Activated CD8-positive, alpha-beta memory T cell treated with anti-CD3 and anti-CD28 coated beads, Interleukin-2, amount 10 ng/mL, durations not matched to agents 7 days and 5 days (primary cell): ENCODE measurements around the gene CAMK2B. TPM values are rescaled to one million over a fixed set of nuclear protein-coding genes. Genes with fewer than 3 reads are reported as not detected.

Experiments used
- ATAC-seq: fragments of 150-1000 bp; cut with Tn5 transposase; one replicate; pipeline ENCODE4 v1.10.0; 2021; ENCODE audit warnings: moderate library complexity
- CTCF ChIA-PET: fragments of 350-600 bp; sonication (Branson Sonifier 250); formaldehyde crosslinking; loops from one replicate; lab custom pipeline; 2021; ENCODE audit warnings: antibody characterized with exemption; lab: Charles Lee
- DNase-seq: peaks from one replicate; pipeline ENCODE4 v3.0.0-alpha.2; 2020
- H3K27ac Mint-ChIP-seq: one replicate; pipeline ENCODE4 v1.8.0; 2021; ENCODE audit warnings: mild to moderate bottlenecking, mixed read lengths
- H3K27me3 Mint-ChIP-seq: one replicate; pipeline ENCODE4 v1.8.0; 2021; ENCODE audit warnings: mixed read lengths
- H3K36me3 Mint-ChIP-seq: one replicate; pipeline ENCODE4 v1.8.0; 2021; ENCODE audit warnings: mild to moderate bottlenecking, mixed read lengths
- H3K4me1 Mint-ChIP-seq: one replicate; pipeline ENCODE4 v1.8.0; 2021; ENCODE audit warnings: mixed read lengths
- H3K4me3 Mint-ChIP-seq: one replicate; pipeline ENCODE4 v1.8.0; 2021; ENCODE audit warnings: mild to moderate bottlenecking, moderate library complexity, mixed read lengths
- H3K9me3 Mint-ChIP-seq: one replicate; pipeline ENCODE4 v1.8.0; 2022; ENCODE audit warnings: low read depth, mixed read lengths
- total RNA-seq, 2 experiments: library from RNA; stranded (reverse); gene quantifications; one replicate each; pipeline ENCODE4 v1.2.3, GENCODE V29; 2021

CAMK2B gene
- total RNA-seq, 2 experiments from 2014 or later: 0.63 TPM; not detected in 1

- no peaks in the 10 kb centered on the region for H3K9me3 Mint-ChIP-seq
- no peaks in the 10 kb centered on the region for H3K36me3 Mint-ChIP-seq
- ATAC-seq (no peak), DNase-seq (peak; percentile 34)
- H3K4me3 Mint-ChIP-seq: no peak overlapping the region
- CTCF ChIA-PET: no interaction called here
- peaks cover 30% of the 10 kb centered on the region for H3K27me3 Mint-ChIP-seq
- H3K4me1 Mint-ChIP-seq: peaks cover 8% of the 10 kb centered on the region
- no peak overlapping the region for H3K27ac Mint-ChIP-seq
Measured at GRCh38 chr7:44311561-44312495, 13.6 kb downstream of the CAMK2B start.

- no peak for ATAC-seq
- DNase-seq: peak; percentile 50
- Mint-ChIP-seq H3K36me3 (no peaks in the 10 kb centered on the region), H3K27ac (no peak overlapping the region), H3K4me3 (peak overlapping the region; percentile 41), H3K4me1 (peaks cover 14% of the 10 kb centered on the region), H3K9me3 (no peaks in the 10 kb centered on the region), H3K27me3 (peaks cover 21% of the 10 kb centered on the region)
- CTCF ChIA-PET: interaction anchor here (1.1 kb wide), 1 partner anchor 180 kb away, joined by 3 read pairs; the partner anchor contains the start of gene NUDCD3
Measured at GRCh38 chr7:44310221-44310848, 15.1 kb downstream of the CAMK2B start.

GRCh38 chr7:44309271-44310091, 15.9 kb downstream of the CAMK2B start:
- CTCF ChIA-PET: interaction anchor here (0.6 to 1.1 kb wide), 3 partner anchors 52 to 181 kb away, joined by 3 to 4 read pairs (median 3); partner anchors contain the start of gene NUDCD3
- Mint-ChIP-seq H3K4me1 (peaks cover 14% of the 10 kb centered on the region), H3K4me3 (no peak overlapping the region)

GRCh38 chr7:44308596-44309270, 16.7 kb downstream of the CAMK2B start:
- DNase-seq (peak; percentile 38), ATAC-seq (no peak)
- Mint-ChIP-seq H3K4me3 (no peak overlapping the region), H3K4me1 (peaks cover 14% of the 10 kb centered on the region), H3K27me3 (peaks cover 18% of the 10 kb centered on the region), H3K9me3 (no peaks in the 10 kb centered on the region), H3K36me3 (no peaks in the 10 kb centered on the region), H3K27ac (no peak overlapping the region)
- CTCF ChIA-PET: interaction anchor here (0.6 kb wide), 1 partner anchor 172 kb away, joined by 4 read pairs; no protein-coding TSS in a partner anchor

More at GRCh38 chr7:44309271-44310091, 15.9 kb downstream of the CAMK2B start:
- DNase-seq (peak; percentile 47), ATAC-seq (peak; percentile 75)
- Mint-ChIP-seq H3K27me3 (peaks cover 16% of the 10 kb centered on the region), H3K36me3 (no peaks in the 10 kb centered on the region), H3K9me3 (no peaks in the 10 kb centered on the region), H3K27ac (no peak overlapping the region)

GRCh38 chr7:44307905-44308595, 17.3 kb downstream of the CAMK2B start:
- peaks cover 14% of the 10 kb centered on the region for H3K4me1 Mint-ChIP-seq
- peaks cover 23% of the 10 kb centered on the region for H3K27me3 Mint-ChIP-seq
- no peaks in the 10 kb centered on the region for H3K9me3 Mint-ChIP-seq
- DNase-seq (peak; percentile 37), ATAC-seq (no peak)
- no peak overlapping the region for H3K4me3 Mint-ChIP-seq
- CTCF ChIA-PET: no interaction called here
- H3K27ac Mint-ChIP-seq: no peak overlapping the region
- no peaks in the 10 kb centered on the region for H3K36me3 Mint-ChIP-seq

- Mint-ChIP-seq H3K27me3 (peaks cover 28% of the 10 kb centered on the region), H3K36me3 (no peaks in the 10 kb centered on the region), H3K27ac (no peak overlapping the region), H3K9me3 (no peaks in the 10 kb centered on the region), H3K4me1 (peaks cover 14% of the 10 kb centered on the region), H3K4me3 (no peak overlapping the region)
- CTCF ChIA-PET: no interaction called here
- peak; percentile 40 for DNase-seq
- peak; percentile 35 for ATAC-seq
Measured at GRCh38 chr7:44307301-44307900, 18.0 kb downstream of the CAMK2B start.

GRCh38 chr7:44306606-44307005, 18.8 kb downstream of the CAMK2B start:
- peaks cover 14% of the 10 kb centered on the region for H3K4me1 Mint-ChIP-seq
- no peak for ATAC-seq
- H3K4me3 Mint-ChIP-seq: no peak overlapping the region
- no peaks in the 10 kb centered on the region for H3K36me3 Mint-ChIP-seq
- H3K27ac Mint-ChIP-seq: no peak overlapping the region
- H3K27me3 Mint-ChIP-seq: peaks cover 30% of the 10 kb centered on the region
- no peaks in the 10 kb centered on the region for H3K9me3 Mint-ChIP-seq
- CTCF ChIA-PET: no interaction called here
- peak; percentile 30 for DNase-seq

GRCh38 chr7:44305564-44306507, 19.6 kb downstream of the CAMK2B start:
- Mint-ChIP-seq H3K4me3 (no peak overlapping the region), H3K27me3 (peaks cover 31% of the 10 kb centered on the region), H3K4me1 (peaks cover 14% of the 10 kb centered on the region), H3K9me3 (no peaks in the 10 kb centered on the region), H3K36me3 (no peaks in the 10 kb centered on the region), H3K27ac (no peak overlapping the region)
- DNase-seq (peak; percentile 31), ATAC-seq (no peak)
- CTCF ChIA-PET: no interaction called here

- peak; percentile 19 for DNase-seq
- CTCF ChIA-PET: no interaction called here
- no peak overlapping the region for H3K27ac Mint-ChIP-seq
- no peaks in the 10 kb centered on the region for H3K36me3 Mint-ChIP-seq
- H3K4me1 Mint-ChIP-seq: no peaks in the 10 kb centered on the region
- no peaks in the 10 kb centered on the region for H3K9me3 Mint-ChIP-seq
- H3K27me3 Mint-ChIP-seq: peaks cover 73% of the 10 kb centered on the region
- no peak for ATAC-seq
- no peak overlapping the region for H3K4me3 Mint-ChIP-seq
Measured at GRCh38 chr7:44294325-44295069, 30.9 kb downstream of the CAMK2B start.

GRCh38 chr7:44293561-44294324, 31.7 kb downstream of the CAMK2B start:
- no peak for ATAC-seq
- Mint-ChIP-seq H3K27ac (no peak overlapping the region), H3K9me3 (no peaks in the 10 kb centered on the region), H3K4me3 (no peak overlapping the region), H3K4me1 (no peaks in the 10 kb centered on the region), H3K36me3 (no peaks in the 10 kb centered on the region), H3K27me3 (peaks cover 70% of the 10 kb centered on the region)
- peak; percentile 30 for DNase-seq
- CTCF ChIA-PET: no interaction called here
